Gastroesophageal sphincter (tissue), 4 donors: ENCODE results near the gene TOB1. TPM values are rescaled to one million over a fixed set of nuclear protein-coding genes. Genes with fewer than 3 reads are reported as not detected.
"Not testable (repeated sequence)": the region's sequence is repeated elsewhere in the genome, so short reads cannot be mapped to it uniquely, and the experiment has no call there.

Experiments
- ATAC-seq: fragments of 150-250 bp; one replicate; pipeline ENCODE4 v1.9.1; 2016; ENCODE audit warnings: mild to moderate bottlenecking, moderate library complexity
- H3K27ac ChIP-seq, 4 donors: fragments of 200-600 bp; sonication (generic) in 3 of 4; 1 replicate in 3 of 4; 2 replicates in 1 of 4; pipeline ENCODE4 v1.5.1; 2016 to 2019
- H3K27me3 ChIP-seq: fragments of 200-600 bp; sonication (generic); one replicate; pipeline ENCODE4 v1.5.1; 2019
- H3K36me3 ChIP-seq, 2 donors: fragments of 200-600 bp; sonication (generic); one replicate each; pipeline ENCODE4 v1.5.1; 2019; ENCODE audit warnings: control low read depth in 1 of 2
- H3K4me1 ChIP-seq, 3 donors: fragments of 200-600 bp; sonication (generic); 1 replicate in 2 of 3; 2 replicates in 1 of 3; pipeline ENCODE4 v1.5.1; 2016 to 2019; ENCODE audit warnings: control low read depth in 2 of 3
- H3K4me3 ChIP-seq, 2 donors: fragments of 200-600 bp; sonication (generic); one replicate each; pipeline ENCODE4 v1.5.1; 2019; ENCODE audit warnings: mild to moderate bottlenecking in 1 of 2, moderate library complexity in 1 of 2
- H3K9me3 ChIP-seq, 3 donors: fragments of 200-600 bp; sonication (generic); one replicate each; pipeline ENCODE4 v1.5.1; 2017 to 2019; ENCODE audit warnings: control low read depth in 2 of 3
- CTCF ChIP-seq, 4 experiments: fragments of 200-600 bp in 2 of 4; fragments of 450-650 bp in 2 of 4; sonication (generic) in 1 of 4; IDR thresholded peaks; one replicate each; pipeline ENCODE4 v1.5.1; 2017 to 2019; ENCODE audit warnings: antibody characterized with exemption in 4 of 4, mild to moderate bottlenecking in 2 of 4, moderate library complexity in 2 of 4
- EP300 ChIP-seq: sonication (generic); formaldehyde crosslinking; IDR thresholded peaks from one replicate; pipeline ENCODE4 v1.6.1; 2017; ENCODE audit warnings: antibody characterized with exemption, mild to moderate bottlenecking
- POLR2A ChIP-seq, 2 donors: fragments of 450-650 bp; IDR thresholded peaks; one replicate each; pipeline ENCODE4 v1.6.1; 2017; ENCODE audit warnings: antibody characterized with exemption in 2 of 2, mild to moderate bottlenecking in 2 of 2, moderate library complexity in 1 of 2
- POLR2AphosphoS5 ChIP-seq: sonication (generic); formaldehyde crosslinking; IDR thresholded peaks from one replicate; pipeline ENCODE4 v1.6.1; 2017; ENCODE audit warnings: antibody characterized with exemption
- WGBS, 2 donors: methylation state at CpG; one replicate each; pipeline ENCODE4 v1.1.5; 2018; ENCODE audit warnings: low coverage in 1 of 2; 5-methylcytosine and 5-hydroxymethylcytosine counted together
- total RNA-seq, 4 donors: library from RNA; depleted of rRNA; stranded (reverse); fragments of >200 nt; gene quantifications; one replicate each; pipeline ENCODE4 v1.1.0, GENCODE V29; 2016

The TOB1 gene
- total RNA-seq, 4 donors from 2014 or later: 27.8 to 47.2 (median 29.6) TPM

DNA sequence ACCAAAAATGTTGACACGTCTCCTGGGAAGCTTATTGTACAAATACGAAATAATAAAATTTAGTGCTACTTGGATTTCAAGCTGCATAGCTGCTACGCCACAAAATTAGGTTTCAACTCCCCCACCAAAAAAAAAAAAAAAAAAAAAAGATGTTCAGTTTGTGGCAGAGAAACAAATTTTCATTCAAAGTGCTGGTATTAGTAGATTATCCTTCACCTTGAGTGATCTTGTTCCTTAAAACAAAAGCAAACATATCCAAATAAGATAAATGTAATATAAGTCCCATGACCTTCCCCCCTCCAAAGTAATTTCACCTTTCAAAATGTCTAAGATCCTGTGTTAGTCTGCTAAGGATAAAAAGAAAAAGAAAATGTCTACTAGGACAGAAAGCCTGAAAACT lies 2.2 kb downstream of the TOB1 start:
- WGBS, 2 donors: 40 to 54% methylated on average over 3 of the region's 3 CpGs
- Histone ChIP-seq H3K36me3 (peaks cover 0 to 17% of the 10 kb centered on the region in 2 donors), H3K4me3 (peak overlapping the region; percentile 89 to 92), H3K4me1 (peaks cover 0 to 51% (median 7%) of the 10 kb centered on the region in 3 donors), H3K27me3 (no peaks in the 10 kb centered on the region), H3K9me3 (no peaks in the 10 kb centered on the region), H3K27ac (peak overlapping the region; percentile 96 to 100 (median 100))
- no peak for TF ChIP-seq CTCF (IDR thresholded peaks at IDR 0.05)
- ATAC-seq: no peak

- TF ChIP-seq POLR2A (IDR thresholded peaks at IDR 0.05): no peak
- TF ChIP-seq POLR2AphosphoS5: no peak
- peak; percentile 55 to 72 (median 64) for TF ChIP-seq CTCF (IDR thresholded peaks at IDR 0.05)
Measured at GRCh38 chr17:50863221-50863843, 2.8 kb downstream of the TOB1 start.

GRCh38 chr17:50861822-50862528 lies 4.2 kb downstream of the TOB1 start:
- H3K4me1 ChIP-seq: peaks cover 0 to 43% (median 0%) of the 10 kb centered on the region in 3 donors
- no peaks in the 10 kb centered on the region for H3K27me3 ChIP-seq
- H3K4me3 ChIP-seq: peak overlapping the region in 1 of 2 donors; percentile 92
- peaks cover 0 to 17% of the 10 kb centered on the region in 2 donors for H3K36me3 ChIP-seq
- TF ChIP-seq POLR2AphosphoS5 (no peak), CTCF (IDR thresholded peaks at IDR 0.05) (no peak), EP300 (no peak), POLR2A (IDR thresholded peaks at IDR 0.05) (no peak)
- H3K27ac ChIP-seq: peak overlapping the region; percentile 9 to 100 (median 80)
- WGBS, 2 donors: 18 to 45% methylated on average over 7 of the region's 7 CpGs
- no peaks in the 10 kb centered on the region for H3K9me3 ChIP-seq
- ATAC-seq: no peak

More at GRCh38 chr17:50863221-50863843, 2.8 kb downstream of the TOB1 start:
- no peaks in the 10 kb centered on the region for H3K9me3 ChIP-seq
- peak overlapping the region; percentile 75 to 100 (median 98) for H3K27ac ChIP-seq
- peaks cover 0 to 17% of the 10 kb centered on the region in 2 donors for H3K36me3 ChIP-seq
- peak overlapping the region; percentile 23 to 92 for H3K4me3 ChIP-seq
- 23 to 35% methylated on average over 3 to 9 of the region's 11 CpGs for WGBS, 2 donors
- ATAC-seq: no peak
- H3K27me3 ChIP-seq: no peaks in the 10 kb centered on the region
- peaks cover 0 to 45% (median under 1%) of the 10 kb centered on the region in 3 donors for H3K4me1 ChIP-seq

GRCh38 chr17:50861334-50861676 lies 4.8 kb downstream of the TOB1 start:
- Histone ChIP-seq H3K4me1 (peaks cover 0 to 43% (median 0%) of the 10 kb centered on the region in 3 donors), H3K4me3 (peak overlapping the region in 1 of 2 donors; percentile 92), H3K27me3 (no peaks in the 10 kb centered on the region), H3K36me3 (peaks cover 0 to 17% of the 10 kb centered on the region in 2 donors), H3K27ac (peak overlapping the region; percentile 9 to 100 (median 80)), H3K9me3 (no peaks in the 10 kb centered on the region)
- no peak for TF ChIP-seq POLR2AphosphoS5
- TF ChIP-seq POLR2A (IDR thresholded peaks at IDR 0.05): no peak
- no peak for TF ChIP-seq CTCF (IDR thresholded peaks at IDR 0.05)
- no peak for TF ChIP-seq EP300
- 43 to 53% methylated on average over 2 of the region's 2 CpGs for WGBS, 2 donors
- no peak for ATAC-seq

- H3K9me3 ChIP-seq, H3K27me3 ChIP-seq, H3K4me3 ChIP-seq, ATAC-seq: not testable (repeated sequence)
- H3K27ac ChIP-seq: peak overlapping the region in 3 of 4 donors; percentile 36 to 100 (median 100)
- 92 to 96% methylated on average over 9 of the region's 15 CpGs for WGBS, 2 donors
- H3K4me1 ChIP-seq: peaks cover 0 to 47% (median 0%) of the 10 kb centered on the region in 3 donors
- peaks cover 0 to 17% of the 10 kb centered on the region in 2 donors for H3K36me3 ChIP-seq
Measured at GRCh38 chr17:50859727-50860126, 6.4 kb downstream of the TOB1 start.
